Fibroblast of skin of right quadriceps (primary cell): ENCODE data around the gene ADAMTS10.
"Not testable (repeated sequence)": the region's sequence is repeated elsewhere in the genome, so short reads cannot be mapped to it uniquely, and the experiment has no call there.

Experiments
- DNase-seq: peaks from one replicate; pipeline ENCODE4 v3.0.0-alpha.2; 2013

Gene ADAMTS10

DNA sequence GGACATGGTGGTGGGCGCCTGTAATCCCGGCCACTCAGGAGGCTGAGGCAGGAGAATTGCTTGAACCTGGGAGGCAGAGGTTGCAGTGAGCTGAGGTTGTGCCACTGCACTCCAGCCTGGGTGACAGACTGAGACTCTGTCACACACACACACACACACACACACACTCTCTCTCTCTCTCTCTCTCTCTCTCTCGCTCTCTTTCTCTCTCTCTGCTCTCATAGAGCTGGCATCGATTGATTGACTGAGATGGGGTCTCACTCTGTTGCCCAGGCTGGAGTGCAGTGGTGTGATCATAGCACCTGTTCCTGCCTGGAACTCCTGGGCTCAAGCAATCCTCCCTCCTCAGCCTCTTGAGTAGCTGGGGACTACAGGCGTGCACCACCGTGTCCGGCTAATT, 56.8 kb downstream of the ADAMTS10 start:
- not testable (repeated sequence) for DNase-seq

- peak; percentile 38 for DNase-seq
These were observed 57.7 kb downstream of the ADAMTS10 start for GRCh38 chr19:8552810-8553209.

DNA sequence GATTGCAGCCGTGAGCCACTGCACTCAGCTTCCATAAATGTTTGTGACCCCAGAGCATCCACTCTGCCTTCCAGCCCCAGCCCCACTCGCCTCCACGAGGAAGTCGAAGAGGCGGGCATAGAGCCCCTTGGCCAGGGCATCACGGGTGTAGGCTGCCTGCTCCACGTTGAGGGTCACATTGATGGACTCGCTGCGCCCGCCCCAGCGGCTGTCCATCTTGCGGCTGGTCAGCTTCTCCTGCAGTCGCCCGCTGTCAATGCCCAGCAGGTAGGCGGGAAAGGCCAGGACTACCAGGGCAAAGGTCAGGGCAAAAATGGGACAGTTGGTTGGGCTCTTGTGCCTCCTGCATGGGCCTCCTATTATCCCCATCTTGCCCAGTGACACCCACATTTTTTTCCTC, 60.4 kb downstream of the ADAMTS10 start:
- no peak for DNase-seq

DNA sequence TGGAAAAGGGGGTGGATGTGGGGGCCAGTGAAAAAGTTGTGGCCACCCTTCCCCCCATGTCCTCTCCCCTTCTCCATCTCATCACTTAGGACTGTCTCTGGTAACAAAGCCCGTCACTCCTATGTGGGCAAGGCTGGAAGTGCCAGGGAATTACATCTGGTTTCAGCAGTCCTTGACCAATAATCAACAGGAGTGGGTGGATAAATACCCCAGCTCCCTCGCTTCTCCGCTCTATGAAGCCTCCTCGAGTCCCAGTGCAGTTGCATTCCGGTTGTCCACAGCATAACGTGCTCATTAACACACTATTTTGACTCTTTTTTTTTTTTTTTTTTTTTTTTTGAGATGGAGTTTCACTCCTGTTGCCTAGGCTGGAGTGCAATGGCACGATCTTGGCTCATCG, 64.8 kb downstream of the ADAMTS10 start:
- no peak for DNase-seq

DNA sequence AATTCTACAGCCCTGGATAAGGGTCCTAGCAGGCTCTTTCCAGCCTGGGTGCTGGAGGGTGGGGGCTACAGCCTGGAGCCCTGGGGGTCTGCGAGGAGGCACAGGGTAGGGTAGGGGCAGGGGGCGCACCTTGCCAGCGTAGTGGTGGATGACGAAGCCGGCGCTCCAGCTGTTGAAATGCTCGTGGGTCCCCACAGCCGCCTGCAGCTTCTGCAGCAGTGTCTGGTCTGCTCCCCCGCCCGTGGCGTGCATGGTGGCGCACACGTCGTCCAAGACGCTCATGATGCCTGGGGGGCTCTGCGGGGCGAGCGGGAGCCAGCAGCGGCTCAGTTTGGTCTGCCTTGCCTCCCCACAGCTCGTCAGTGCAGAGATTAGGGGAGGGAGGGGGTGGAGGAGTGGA, 66.3 kb downstream of the ADAMTS10 start:
- DNase-seq, result no peak

DNA sequence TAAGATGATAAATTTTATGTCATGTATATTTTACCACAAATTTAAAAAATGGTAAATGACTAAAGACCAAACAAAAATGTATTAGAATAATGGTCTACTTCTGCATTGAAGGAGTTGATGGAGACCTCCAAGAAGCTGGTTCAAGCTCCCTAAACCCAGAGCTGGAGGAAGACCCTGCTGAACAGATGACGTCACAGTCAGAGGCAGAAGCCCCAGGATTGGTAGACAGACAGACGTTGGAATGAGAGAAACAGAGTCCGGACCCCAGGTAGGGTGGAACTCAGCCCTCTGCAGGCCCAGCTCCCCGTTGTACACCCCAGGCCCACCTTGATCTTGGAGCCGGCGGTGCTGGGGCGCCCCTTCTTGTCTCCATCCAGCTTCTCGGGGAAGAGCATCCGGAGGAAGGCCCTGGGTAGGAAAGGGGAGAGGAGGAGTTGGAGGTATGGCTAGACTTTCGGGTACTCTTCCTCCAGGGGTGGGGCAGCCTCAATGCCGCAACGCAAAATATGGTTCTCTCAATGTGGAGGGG, 70.8 kb downstream of the ADAMTS10 start:
- no peak for DNase-seq

- no peak for DNase-seq
These were observed 73.4 kb downstream of the ADAMTS10 start for GRCh38 chr19:8537099-8537498.

DNA sequence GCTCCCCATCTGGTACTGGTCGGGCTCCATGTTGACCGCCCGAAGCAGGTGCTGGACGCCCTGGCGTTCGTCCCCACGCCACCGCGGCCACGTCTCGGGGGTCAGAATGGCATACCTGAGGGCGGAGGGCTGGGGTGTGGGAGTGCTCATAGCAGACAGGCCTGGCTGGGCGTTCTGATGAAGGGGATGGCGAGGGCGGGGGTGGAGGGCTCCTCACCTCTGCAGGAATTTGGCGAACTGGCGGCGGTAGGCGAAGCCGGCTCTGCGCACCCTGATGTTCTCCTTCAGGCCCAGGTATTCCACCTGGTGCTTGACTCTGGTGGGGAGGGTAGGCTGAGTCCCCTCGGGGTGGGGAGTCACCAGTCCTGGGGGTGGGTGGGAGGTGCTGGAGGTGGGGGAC, 74.2 kb downstream of the ADAMTS10 start:
- DNase-seq, result no peak

GRCh38 chr19:8532225-8532624, 78.3 kb downstream of the ADAMTS10 start:
- no peak for DNase-seq

GRCh38 chr19:8531470-8531869, 79.0 kb downstream of the ADAMTS10 start:
- DNase-seq, result no peak
